Measurements from ENCODE around the gene ARPC5.
"Not testable (repeated sequence)": the region's sequence is repeated elsewhere in the genome, so short reads cannot be mapped to it uniquely, and the experiment has no call there.

The ARPC5 gene

DNA sequence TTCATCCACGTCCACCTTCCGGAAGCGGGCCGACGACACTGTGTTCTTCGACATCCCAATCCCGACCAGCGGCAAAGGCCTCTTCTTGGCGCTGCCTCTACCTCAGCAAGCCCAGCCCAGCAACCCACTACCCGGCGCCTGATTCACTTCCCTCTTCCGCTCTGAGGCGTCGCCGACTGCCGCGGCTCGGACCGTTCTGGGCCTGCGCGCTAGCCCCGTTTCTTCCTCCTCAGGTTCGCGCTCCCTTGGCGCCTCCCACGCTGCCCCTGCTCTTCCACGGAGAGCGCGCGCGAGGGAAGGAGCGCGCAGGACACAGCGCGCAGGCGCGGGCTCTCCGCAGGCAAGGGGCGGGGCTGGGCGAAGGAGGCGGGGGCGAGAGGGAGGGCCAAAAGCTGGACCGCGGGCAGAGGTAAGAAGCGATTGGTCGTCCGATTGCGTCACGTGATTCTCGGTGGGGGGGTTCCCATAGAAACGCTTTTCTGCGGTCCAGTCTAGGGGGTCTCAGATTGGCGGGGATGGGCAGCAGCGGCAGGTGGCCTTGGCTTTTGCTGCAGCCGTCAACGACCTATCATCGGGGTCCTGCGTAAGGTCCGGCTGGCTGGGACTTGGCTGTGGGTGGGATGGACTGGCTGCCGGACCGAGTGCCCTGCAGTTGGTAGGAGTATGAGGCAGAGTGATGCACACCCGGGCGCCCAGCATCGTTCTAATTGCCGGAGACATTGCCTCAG, at the start of gene ARPC5:
Gene ARPC5, minus strand, starts transcription at position 178 of the 728 bp plus-strand sequence. Its CDS starts 124 bp downstream, at position 54.
- in situ Hi-C loops (cut with MboI; ENCODE audit: low sequenced_read_pairs), result no loop called here

DNA sequence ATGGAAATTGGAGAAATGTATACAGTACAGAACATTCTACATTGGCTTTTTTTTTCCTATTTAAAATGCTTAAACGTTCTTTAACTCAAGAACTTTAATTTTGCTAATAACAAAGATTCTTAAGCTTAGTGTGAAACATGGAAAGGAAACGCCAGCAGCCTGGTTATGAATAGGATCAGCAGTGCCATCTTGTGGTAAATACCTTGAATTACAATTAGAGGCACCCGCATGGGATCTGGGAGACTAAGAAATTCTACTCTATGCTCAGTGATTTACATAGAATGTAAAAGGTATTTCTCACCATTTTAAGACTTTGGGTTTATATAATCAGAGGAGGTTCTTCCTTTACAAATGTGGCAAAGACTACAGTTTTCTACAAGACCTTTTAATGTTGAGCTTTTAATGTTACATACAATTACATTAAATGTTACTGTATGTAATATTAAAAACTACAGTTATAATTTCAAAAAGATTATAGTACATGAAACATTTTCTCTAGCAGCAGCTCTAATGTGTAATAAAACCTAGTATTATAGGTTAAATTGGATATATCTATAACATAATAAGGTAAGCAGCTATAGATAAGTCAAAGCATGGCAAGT, 49.6 kb upstream of the ARPC5 start:
- in situ Hi-C loops (cut with MboI; ENCODE audit: low sequenced_read_pairs), result no loop called here

DNA sequence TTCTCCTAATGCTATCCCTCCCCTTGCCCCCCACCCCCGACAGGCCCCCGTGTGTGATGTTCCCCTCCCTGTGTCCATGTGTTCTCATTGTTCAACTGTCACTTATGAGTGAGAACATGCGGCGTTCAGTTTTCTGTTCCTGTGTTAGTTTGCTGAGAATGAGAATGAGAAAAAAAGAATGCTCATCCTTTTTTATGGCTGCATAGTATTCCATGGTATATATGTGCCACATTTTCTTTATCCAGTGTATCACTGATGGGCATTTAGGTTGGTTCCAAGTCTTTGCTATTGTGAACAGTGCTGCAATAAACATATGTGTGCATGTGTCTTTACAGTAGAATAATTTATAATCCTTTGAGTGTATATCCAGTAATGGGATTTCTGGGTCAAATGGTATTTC, 43.8 kb upstream of the ARPC5 start:
- in situ Hi-C loops (cut with MboI; ENCODE audit: low sequenced_read_pairs), result not testable (repeated sequence)

DNA sequence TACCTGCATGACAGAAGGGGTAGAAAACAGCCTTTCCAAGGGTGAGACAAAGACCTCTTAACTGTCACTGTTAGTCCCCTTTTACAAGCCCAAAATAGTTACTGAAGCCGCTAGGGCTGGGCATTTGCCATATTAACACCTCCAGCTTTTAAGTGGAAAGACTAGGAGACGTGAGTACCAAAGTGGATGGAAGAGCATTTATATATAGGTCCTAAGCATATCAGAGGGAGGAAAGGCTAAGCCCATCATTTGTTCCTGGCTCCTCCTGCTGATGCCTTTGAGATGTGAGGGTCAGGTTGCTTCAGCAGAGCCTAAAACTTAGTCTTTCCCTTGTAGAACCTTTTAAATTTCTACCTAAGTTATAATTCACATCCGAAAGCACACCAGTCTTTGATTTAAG, 43.2 kb upstream of the ARPC5 start:
- in situ Hi-C loops (cut with MboI; ENCODE audit: low sequenced_read_pairs), result no loop called here

DNA sequence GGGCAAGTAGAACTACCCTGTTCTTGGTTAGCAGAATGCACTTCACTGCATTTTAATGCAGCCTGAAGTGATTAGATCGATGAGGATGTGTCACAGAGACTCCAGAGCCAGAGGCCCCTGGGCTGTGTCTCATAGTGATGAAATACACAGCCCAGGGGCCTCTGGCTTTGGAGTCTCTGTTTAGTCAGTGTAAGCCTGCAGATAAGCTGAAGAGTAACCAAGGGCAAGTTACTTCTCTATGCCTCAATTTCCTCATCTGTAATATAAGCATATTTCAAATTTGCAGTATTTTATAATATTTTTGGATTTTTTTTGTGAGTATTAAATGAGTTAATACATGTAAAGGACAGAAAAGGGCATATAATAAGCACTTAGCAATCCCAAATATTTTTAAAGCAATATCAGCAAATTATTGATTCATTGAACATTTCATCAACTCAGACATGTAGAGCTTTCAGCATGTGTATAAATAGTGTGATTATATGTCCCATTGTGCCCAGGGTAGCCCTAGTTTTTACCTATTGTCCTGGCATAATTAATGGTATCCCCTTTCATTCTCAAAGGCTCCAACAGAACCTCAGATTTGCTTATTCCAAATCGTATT, 41.1 kb upstream of the ARPC5 start:
- in situ Hi-C loops (cut with MboI; ENCODE audit: low sequenced_read_pairs), result no loop called here

DNA sequence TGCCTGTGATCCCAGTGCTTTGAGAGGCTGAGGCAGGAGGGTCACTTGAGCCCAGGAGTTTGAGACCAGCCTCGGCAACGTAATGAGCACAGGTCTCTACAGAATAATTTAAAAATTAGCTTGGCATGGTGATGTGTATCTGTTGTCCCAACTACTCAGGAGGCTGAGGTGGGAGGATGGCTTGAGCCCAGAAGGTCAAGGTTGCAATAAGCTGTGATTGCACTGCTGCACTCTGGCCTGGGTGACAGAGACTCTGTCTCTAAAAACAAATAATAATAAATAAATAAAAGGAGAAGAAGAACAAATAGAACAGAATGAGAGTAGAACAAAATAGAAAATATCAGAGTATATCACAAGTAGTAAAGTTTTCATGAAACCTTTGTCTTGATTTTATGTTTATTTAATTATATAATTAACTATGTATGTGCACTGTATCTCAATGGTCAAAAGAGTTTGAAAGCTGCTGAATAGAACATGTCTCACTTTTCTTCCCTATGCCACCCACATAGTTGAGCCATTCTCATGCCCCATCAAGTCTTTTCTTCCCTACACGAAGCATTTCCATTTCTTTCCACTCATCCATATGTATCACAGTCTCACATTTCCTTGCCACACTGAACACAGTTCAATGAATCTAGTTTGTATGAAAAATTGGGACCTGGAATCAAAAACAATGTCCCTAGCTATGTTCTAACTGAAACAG, 40.5 kb upstream of the ARPC5 start:
- in situ Hi-C loops (cut with MboI; ENCODE audit: low sequenced_read_pairs), result no loop called here

DNA sequence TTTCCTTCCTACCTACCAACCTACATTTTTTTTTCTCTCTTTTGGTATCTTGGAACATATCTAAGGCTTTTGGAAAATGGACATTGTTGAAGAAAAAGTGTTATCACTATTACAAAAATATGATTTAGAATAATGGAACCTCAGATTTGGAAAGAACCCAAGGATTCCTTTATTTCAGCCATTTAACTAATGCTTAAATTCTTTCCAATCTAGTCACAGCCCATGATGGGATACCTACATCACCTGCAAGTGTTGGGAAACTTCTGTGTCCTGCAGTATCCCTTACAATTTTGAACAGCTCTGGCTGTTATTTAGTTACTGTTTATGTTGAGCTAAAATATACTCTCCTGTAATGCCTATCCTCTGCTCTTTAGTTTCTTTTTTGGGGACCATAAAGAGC, 39.8 kb upstream of the ARPC5 start:
- in situ Hi-C loops (cut with MboI; ENCODE audit: low sequenced_read_pairs), result no loop called here

DNA sequence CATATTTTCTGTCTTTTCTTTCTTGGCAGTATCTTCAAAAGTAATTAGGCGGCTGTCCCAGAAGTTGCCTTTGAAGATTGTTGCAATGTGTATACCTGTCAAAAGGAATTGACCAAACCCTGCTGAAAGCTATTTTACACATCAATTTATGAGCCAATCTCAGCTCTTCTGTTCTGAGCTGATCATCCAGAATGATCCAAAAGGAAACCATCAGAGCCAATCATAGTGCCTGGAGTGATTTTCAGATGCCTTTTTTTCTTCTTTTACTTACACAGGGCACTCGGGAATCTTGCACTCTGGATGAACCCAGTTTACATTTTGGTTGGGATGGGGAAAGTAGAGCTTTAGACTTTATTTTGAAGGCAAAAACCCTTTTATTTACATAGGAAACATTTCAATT, 39.3 kb upstream of the ARPC5 start:
- in situ Hi-C loops (cut with MboI; ENCODE audit: low sequenced_read_pairs), result no loop called here

DNA sequence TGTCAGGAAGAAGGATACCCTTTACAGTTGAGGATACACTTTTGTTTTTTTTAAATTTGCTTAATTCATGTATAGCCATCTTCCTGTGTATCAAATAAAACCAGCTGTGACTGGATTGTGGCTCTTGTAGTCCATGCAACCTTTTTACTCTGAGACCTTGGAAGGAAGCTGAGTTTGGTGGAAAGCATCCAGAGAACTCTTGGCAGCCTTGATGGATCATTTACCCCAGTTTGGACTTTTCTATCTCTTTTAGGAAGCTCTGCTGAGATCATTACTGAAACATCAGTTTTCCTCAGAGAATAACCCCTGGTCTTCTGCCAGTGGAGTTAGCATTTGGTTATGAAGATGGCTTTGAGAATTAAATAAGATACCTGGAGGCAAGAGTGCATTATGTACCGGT, 38.8 kb upstream of the ARPC5 start:
- in situ Hi-C loops (cut with MboI; ENCODE audit: low sequenced_read_pairs), result no loop called here

DNA sequence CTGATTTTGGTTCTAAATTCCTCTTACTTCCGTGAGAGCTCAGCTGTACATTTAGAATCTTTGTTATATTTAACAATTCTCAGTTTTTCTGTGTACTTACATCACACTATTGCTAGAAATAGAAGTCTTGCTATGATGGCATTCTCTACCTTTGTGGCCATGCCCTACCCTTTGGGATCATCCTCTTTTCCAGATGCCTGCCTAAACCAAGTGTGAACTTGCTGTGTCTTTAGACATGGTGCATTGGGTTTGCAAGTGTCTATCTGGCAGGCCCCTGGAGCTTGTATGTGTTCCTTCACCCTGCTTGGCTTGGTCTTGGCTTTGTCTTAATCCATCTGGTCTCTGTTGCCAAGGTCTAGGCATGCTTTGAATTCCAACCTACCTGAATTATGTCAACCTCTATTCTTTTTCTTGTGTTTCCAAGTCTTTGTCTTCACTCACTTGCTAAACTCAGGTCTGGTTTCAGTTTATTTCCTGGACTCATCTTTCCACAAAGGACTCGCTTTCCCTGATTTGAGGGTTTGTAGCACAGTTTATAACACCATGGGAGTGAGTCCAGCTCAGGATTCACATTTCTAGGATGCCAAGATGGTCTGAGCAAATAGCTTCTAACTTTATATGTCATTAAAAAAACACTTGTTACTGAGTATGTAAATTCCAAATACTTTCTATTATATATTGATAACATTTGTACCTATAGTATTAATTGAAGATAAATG, 38.2 kb upstream of the ARPC5 start:
- in situ Hi-C loops (cut with MboI; ENCODE audit: low sequenced_read_pairs), result no loop called here

DNA sequence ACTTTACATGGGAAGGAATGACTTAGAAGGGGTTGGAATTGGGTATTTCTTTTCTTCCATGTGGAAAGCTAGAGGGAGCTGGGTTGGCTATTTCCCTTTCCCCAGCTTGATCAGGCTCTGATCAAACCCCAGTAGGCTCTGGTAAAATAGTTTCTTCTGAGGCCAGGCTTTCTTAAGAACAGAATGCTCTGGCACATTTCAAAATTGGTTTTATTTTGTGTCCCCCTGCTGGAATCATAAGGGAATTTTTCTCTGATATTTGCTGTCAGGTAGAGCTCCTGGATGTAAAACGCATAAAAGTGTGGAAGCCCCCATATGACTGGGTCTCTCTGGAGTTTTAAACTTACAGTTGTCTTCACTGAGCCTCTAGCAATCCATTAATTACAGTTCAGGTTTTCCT, 34.6 kb upstream of the ARPC5 start:
- in situ Hi-C loops (cut with MboI; ENCODE audit: low sequenced_read_pairs), result no loop called here

DNA sequence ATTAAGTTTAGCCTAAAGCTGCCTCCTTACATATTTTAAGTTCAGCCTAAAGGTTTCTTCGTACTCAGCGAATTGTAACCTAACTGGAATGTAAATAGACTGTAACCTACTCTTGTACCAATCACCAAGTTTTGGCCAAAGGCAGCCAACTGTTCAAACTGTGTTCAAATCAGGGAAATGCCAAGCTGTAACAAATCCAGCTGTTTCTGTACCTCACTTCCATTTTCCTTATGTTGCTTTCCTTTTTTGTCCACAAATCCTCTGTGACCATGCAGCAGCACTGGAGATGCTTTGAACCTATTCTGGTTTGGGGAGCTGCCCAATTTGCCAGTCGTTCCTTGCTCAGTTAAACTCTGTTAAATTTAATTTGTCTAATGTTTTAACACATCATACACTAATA, 20.8 kb upstream of the ARPC5 start:
- in situ Hi-C loops (cut with MboI; ENCODE audit: low sequenced_read_pairs), result loop anchor here (10.0 kb wide), 1 partner anchor 258 kb away; no protein-coding TSS in a partner anchor

DNA sequence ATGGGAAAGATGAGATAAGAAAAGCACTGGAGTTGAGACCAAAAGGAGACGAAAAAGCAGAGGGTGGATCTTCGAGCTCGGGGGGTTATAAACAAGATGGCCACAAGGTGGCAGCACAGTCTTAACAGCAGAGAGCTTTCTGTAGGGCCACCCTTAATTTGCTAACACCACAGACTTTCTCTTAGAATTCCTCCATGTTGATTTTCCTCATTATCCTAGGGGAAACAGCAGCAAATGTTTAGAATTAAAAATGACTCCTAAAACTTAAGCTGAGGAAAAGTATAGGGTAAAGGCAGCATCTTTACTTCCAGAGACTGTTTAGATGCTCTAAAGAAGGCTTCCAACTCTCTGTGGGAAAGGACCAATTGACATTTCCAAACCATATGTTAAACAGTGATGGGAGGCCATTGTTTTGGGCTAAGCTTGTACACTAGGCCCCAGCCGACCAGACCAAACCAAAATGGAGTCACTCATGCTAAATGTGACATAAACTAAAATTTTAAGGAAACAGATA, 20.0 kb upstream of the ARPC5 start:
- in situ Hi-C loops (cut with MboI; ENCODE audit: low sequenced_read_pairs), result loop anchor here (10.0 kb wide), 1 partner anchor 259 kb away; no protein-coding TSS in a partner anchor

DNA sequence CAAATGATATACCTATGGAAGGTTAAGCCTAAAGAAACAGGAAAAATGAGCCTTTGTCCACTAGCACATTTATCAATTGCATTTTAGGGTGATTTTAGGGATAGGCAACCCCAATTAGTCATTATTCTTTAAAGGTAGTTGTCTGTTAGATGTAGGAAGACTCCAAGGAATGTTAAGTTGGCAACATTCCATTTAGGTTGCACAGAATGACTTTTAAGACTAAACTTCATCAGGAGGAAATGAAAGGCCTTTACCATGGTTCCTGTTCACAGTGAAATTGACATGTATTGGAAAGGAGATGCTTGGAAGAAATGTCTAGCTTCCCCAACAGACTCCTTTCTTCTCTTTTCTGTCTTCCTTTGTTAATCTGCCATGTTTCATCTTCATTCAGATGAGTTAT, 19.1 kb upstream of the ARPC5 start:
- in situ Hi-C loops (cut with MboI; ENCODE audit: low sequenced_read_pairs), result loop anchor here (10.0 kb wide), 1 partner anchor 260 kb away; no protein-coding TSS in a partner anchor

DNA sequence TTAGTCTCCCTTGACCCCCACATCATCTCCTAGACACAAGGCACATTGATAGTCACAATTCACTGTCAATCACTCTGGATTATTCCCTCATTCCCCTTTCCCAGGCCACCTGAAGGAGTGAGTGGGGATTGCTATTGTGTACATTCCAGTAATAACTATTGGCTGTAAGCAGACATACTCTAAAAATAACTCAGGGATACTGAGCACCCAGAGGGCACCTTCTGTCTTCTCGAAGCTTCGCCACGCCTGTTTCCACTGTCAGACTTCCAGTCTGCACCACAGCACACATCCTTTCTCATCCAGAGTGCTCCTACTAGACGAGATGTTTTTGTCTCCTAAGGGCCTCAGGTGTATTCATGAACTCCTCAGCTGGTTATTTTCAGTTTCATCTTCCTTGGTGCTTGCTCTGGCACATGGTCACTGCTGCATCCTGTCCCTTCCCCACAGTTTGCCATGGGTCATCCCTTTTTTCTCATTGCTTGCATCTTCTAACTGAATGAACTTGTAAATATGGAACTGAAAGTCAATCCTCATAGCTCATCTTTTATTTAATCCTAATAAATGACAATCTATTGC, 18.4 kb upstream of the ARPC5 start:
- in situ Hi-C loops (cut with MboI; ENCODE audit: low sequenced_read_pairs), result loop anchor here (10.0 kb wide), 1 partner anchor 261 kb away; no protein-coding TSS in a partner anchor

DNA sequence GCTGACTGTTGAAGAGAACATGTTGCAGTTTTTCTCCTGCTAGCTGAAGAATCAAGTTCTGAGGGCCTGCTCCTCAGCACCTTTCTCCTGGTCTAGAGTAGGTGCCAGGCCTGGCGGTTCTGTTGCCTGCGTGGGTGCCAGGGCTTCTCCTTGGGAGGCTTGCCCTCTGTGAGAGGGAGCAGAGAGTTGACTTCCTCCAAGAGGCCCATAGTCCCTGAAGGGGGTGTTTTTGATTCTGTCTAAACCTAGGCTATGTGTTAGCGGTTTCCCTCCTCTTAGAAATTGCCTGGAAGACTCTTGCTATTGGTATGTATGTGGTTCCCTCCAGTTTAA, 17.8 kb upstream of the ARPC5 start:
- in situ Hi-C loops (cut with MboI; ENCODE audit: low sequenced_read_pairs), result loop anchor here (10.0 kb wide), 1 partner anchor 261 kb away; no protein-coding TSS in a partner anchor

DNA sequence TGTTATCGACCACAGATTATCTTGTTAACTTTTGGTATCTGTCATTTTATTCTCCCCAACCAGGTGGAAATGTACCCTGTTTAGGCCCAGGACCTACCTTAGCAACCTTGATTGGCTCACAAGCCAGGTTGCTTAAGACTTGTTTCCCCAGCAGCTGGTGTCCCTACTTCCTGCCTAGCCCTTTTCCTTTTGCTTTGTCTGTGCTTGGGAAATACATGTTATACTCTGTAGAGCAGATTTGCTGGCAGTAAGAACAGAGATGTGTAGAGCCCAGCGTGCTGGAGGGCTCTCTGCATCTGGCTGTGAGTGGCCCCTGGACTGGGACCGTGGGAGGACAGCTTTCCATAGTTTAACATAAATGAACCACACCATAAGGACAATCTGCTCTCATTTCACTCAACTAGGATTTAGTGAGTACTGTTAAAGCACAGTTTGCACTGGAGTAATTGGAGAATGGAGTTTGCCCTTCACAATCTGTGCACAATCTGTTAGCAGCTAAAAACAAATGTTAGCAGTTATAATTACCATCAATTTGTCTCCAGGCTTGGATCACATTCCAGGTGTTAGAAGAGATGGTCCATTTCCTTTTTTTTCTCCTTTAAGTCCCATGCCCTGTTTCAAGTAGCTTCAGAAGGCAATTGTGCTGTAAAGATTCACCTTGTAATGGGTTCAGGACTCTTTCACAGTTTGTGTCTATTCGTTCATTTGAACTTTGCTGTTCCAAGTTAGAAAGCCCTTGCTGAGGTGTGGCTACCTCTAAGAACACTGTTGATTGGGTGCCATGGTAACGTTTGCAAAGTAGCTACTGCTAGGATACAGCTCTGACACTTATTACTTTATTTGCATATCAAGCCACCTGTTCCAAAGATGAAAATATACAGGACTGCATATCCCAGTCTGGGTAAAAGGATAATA, 17.2 kb upstream of the ARPC5 start, which contains the start of gene APOBEC4:
Gene APOBEC4, minus strand, starts transcription at position 770 of the 915 bp plus-strand sequence. CDS start 4,535 bp downstream, outside the sequence.
- in situ Hi-C loops (cut with MboI; ENCODE audit: low sequenced_read_pairs), result loop anchor here (10.0 kb wide), 1 partner anchor 262 kb away; no protein-coding TSS in a partner anchor

DNA sequence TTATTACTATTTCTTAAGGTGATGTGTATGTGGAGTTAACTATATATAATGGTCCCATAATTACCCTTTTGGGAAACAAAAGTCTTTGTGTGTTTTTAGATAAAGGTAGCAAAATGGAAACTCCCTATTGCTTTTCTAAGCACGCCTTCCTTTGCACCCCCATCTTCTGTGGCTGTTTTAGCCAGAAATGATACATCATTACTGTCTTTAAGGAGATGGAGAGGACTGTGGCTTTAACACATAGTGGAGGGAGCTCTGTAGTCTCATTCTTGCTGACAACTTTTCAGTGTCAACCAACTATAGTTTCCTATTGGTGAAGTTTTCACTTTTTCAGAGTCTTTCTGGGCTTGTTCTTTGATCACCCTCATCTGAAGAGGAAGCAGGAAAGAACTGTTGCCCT, 16.5 kb upstream of the ARPC5 start:
- in situ Hi-C loops (cut with MboI; ENCODE audit: low sequenced_read_pairs), result loop anchor here (10.0 kb wide), 1 partner anchor 263 kb away; no protein-coding TSS in a partner anchor

DNA sequence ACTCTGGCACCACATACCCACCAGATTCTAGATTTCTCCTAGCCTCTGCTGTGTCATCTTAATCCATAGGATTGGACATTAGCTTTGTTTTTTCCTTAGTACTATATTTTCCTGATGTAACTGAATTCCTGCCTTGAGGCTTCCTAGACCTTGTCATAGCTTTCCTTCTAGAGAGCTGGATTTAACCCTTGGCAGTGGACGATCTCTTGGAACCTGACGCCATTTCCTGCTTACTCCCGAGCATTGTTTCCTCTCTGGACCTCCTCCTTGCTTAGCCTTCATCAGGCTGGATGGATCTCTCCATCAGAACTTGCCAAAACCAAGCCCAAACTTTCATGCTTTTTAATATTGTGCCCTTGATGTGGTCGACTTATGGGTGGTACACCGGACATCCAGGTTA, 16.0 kb upstream of the ARPC5 start:
- in situ Hi-C loops (cut with MboI; ENCODE audit: low sequenced_read_pairs), result loop anchor here (10.0 kb wide), 1 partner anchor 263 kb away; no protein-coding TSS in a partner anchor

Measured in HL-60/S4 treated with retinoic acid at 250 ng/mL for 4 days and 3 days (cell line).